A673 (cell line): Measurements from ENCODE around the gene SLC35F2.

Experiments used
- EZH2 ChIP-seq: fragments of 200-600 bp; sonication (generic); IDR thresholded peaks from 2 replicates; pipeline ENCODE4 v1.6.1; 2017; ENCODE audit warnings: borderline replicate concordance, low read depth, mild to moderate bottlenecking, mixed read lengths, antibody characterized with exemption, low read length; ENCODE audit not compliant: poor library complexity, severe bottlenecking
- TF ChIP-seq, protein P1 (sequence below): fragments of 300-800, 200-600 bp; sonication (generic); conservative IDR thresholded peaks from 2 replicates; pipeline ENCODE4 v1.5.1; 2017; ENCODE audit warnings: low read depth, mild to moderate bottlenecking, antibody characterized with exemption, low read length, moderate library complexity, mixed read lengths

- TF ChIP-seq, protein P1, sequence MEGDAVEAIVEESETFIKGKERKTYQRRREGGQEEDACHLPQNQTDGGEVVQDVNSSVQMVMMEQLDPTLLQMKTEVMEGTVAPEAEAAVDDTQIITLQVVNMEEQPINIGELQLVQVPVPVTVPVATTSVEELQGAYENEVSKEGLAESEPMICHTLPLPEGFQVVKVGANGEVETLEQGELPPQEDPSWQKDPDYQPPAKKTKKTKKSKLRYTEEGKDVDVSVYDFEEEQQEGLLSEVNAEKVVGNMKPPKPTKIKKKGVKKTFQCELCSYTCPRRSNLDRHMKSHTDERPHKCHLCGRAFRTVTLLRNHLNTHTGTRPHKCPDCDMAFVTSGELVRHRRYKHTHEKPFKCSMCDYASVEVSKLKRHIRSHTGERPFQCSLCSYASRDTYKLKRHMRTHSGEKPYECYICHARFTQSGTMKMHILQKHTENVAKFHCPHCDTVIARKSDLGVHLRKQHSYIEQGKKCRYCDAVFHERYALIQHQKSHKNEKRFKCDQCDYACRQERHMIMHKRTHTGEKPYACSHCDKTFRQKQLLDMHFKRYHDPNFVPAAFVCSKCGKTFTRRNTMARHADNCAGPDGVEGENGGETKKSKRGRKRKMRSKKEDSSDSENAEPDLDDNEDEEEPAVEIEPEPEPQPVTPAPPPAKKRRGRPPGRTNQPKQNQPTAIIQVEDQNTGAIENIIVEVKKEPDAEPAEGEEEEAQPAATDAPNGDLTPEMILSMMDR, result no peak
- TF ChIP-seq EZH2, result no peak
These were observed 49.6 kb upstream of the SLC35F2 start for GRCh38 chr11:107908211-107908610.
